LNCaP clone FGC (cell line): ENCODE data around the gene GABRB3.

ENCODE experiments used
- DNase-seq: peaks from one replicate; pipeline ENCODE4 v3.0.0-alpha.2; 2011; ENCODE audit warnings: low read depth
- H3K4me3 ChIP-seq: 2 replicates; pipeline ENCODE4 v1.5.1; 2011; ENCODE audit warnings: mild to moderate bottlenecking, low read depth, low read length, control low read depth
- CTCF ChIP-seq: IDR thresholded peaks from 2 replicates; pipeline ENCODE4 v1.5.1; 2012; ENCODE audit warnings: mild to moderate bottlenecking; ENCODE audit not compliant: control insufficient read depth, insufficient read depth; ENCODE audit errors: extremely low read depth

The GABRB3 gene

GRCh38 chr15:26686547-26687187 lies 86.2 kb downstream of the GABRB3 start:
- TF ChIP-seq CTCF = no peak
- no peak for DNase-seq
- H3K4me3 ChIP-seq = no peak overlapping the region

DNA sequence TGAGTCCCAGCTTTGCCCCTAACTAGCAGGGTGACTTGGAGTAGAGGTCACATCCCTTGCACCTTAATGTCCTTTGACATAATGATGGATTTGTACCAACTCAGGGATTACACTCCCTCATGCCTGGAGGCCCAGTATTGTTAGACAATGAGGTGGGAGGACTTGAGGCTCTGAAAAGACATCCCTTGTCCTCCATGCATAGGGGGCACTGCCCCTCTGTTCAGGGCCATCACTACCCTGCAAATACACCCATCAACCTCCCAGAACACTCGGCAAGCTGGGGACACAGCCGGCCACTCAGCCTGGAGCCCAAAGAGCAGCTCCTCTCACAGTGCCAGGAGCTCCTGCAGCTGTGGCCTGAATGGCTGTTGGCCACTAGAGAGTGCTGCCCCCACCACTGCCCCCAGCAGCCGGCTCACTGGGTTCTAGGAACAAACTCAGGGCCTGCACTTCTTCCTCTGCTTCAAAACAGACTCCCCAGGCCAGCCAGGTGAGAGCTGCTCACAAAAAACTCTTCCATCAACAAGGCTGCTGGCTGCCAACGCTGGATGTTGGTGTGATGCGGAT lies 90.2 kb downstream of the GABRB3 start:
- no peak for DNase-seq
- no peak overlapping the region for H3K4me3 ChIP-seq
- TF ChIP-seq CTCF = no peak

DNA sequence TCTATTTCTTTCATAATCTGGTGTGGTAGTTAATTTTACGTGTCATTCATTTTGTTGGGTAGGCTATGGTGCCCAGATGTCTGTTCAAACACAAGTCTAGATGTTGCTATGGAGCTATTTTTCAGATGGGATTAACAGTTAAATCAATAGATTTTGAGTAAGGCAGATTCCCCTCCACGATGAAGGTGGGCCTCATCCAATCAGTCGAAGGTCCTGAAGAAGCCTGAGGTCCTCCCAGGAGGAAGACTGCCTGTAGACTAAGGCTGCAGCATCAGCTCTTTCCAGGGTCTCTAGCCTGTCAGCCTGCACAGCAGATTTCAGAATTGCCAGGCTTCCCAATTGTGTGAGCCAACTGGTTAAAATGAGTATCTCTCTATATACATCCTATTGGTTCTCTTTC lies 92.9 kb downstream of the GABRB3 start:
- H3K4me3 ChIP-seq = no peak overlapping the region
- no peak for TF ChIP-seq CTCF
- no peak for DNase-seq

- TF ChIP-seq CTCF = no peak
- no peak for DNase-seq
- H3K4me3 ChIP-seq = no peak overlapping the region
Measured at GRCh38 chr15:26676115-26676514, 96.8 kb downstream of the GABRB3 start.

GRCh38 chr15:26674467-26674866 lies 98.4 kb downstream of the GABRB3 start:
- H3K4me3 ChIP-seq = no peak overlapping the region
- no peak for DNase-seq
- TF ChIP-seq CTCF = no peak

DNA sequence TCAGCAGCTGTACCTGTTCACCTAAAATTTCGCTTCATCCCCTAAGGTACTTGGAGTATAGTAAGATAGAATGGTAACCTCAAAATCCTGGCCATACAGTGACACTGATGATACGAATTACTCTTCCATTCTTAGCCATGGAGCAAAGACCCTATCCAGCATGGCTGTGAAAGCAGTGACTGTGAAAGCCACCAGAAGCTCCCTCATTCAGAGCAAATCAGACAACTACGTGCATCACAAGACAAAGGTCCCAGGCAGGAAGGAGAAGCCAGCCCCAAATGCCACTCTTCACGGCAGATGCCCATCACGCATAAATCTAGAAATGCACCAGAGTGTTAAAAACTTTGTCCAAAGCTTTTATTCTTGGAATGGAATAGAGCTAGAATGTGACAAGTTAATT lies 99.4 kb downstream of the GABRB3 start:
- no peak for TF ChIP-seq CTCF
- DNase-seq = no peak
- no peak overlapping the region for H3K4me3 ChIP-seq

DNA sequence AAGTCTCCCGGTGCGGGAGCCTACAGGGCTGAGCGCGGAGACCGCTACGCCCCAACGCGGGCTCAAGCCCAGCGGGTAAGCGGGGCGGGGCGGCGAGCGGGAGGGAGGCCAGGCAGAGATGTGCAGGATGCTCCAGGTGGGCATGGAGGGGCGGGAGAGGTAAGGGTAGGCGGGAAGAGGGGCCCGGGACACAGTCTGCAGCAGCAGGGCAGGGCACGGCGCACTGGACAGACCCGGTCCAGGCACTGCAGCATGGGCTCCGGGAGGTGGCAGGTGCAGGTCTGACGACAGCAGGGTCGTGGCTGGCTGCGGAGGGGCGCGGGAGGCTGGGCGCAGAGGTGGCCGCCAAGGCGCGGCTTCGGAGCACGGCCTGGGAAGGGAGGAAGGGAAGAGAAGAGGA lies 102.8 kb downstream of the GABRB3 start:
- TF ChIP-seq CTCF = no peak
- H3K4me3 ChIP-seq = no peak overlapping the region
- no peak for DNase-seq
